WTC11 (cell line): ENCODE data around the gene TEX101. TPM values are rescaled to one million over a fixed set of nuclear protein-coding genes. Genes with fewer than 3 reads are reported as not detected.
"Not testable (repeated sequence)": the region's sequence is repeated elsewhere in the genome, so short reads cannot be mapped to it uniquely, and the experiment has no call there.

Experiments used
- ATAC-seq: fragments of 200-7000 bp; cut with Tn5 transposase; 2 replicates; pipeline ENCODE4 v1.10.0; 2021; ENCODE audit warnings: mild to moderate bottlenecking, moderate library complexity
- CTCF ChIA-PET: fragments of 300-600 bp; sonication (Branson Sonifier 250); formaldehyde crosslinking; loops from one replicate; lab custom pipeline; 2021; ENCODE audit warnings: antibody characterized with exemption; lab: Charles Lee
- POLR2A ChIA-PET: fragments of 350-600 bp; sonication (Branson Sonifier 250); formaldehyde crosslinking; loops from one replicate; lab custom pipeline; 2021; ENCODE audit warnings: antibody characterized with exemption; lab: Charles Lee
- DNase-seq: peaks from one replicate; pipeline ENCODE4 v3.0.0; 2021; ENCODE audit warnings: low spot score
- H3K27ac Mint-ChIP-seq: 2 replicates; pipeline ENCODE4 v1.8.0; 2021; ENCODE audit warnings: mixed read lengths
- H3K27me3 Mint-ChIP-seq: 2 replicates; pipeline ENCODE4 v1.8.0; 2021; ENCODE audit warnings: low read depth, mild to moderate bottlenecking, moderate library complexity, mixed read lengths
- H3K36me3 Mint-ChIP-seq: 2 replicates; pipeline ENCODE4 v1.8.0; 2021; ENCODE audit warnings: mixed read lengths
- H3K4me1 Mint-ChIP-seq: 2 replicates; pipeline ENCODE4 v1.8.0; 2022; ENCODE audit warnings: mixed read lengths
- H3K4me3 Mint-ChIP-seq: 2 replicates; pipeline ENCODE4 v1.8.0; 2021; ENCODE audit warnings: mild to moderate bottlenecking, moderate library complexity, mixed read lengths
- H3K9me3 Mint-ChIP-seq: 2 replicates; pipeline ENCODE4 v1.8.0; 2021; ENCODE audit warnings: mixed read lengths
- ATF6 ChIP-seq: sonication (generic); formaldehyde crosslinking; IDR thresholded peaks from 2 replicates; pipeline ENCODE4 v1.8.1; 2023; ENCODE audit warnings: mild to moderate bottlenecking, missing genetic modification reagents
- NFATC4 ChIP-seq: fragments of 250-450 bp; sonication (Bioruptor Pico); IDR thresholded peaks from 2 replicates; pipeline ENCODE4 v1.9.0; 2021; ENCODE audit warnings: mild to moderate bottlenecking
- NR1H2 ChIP-seq: sonication (generic); formaldehyde crosslinking; IDR thresholded peaks from 2 replicates; pipeline ENCODE4 v1.9.0; 2021; ENCODE audit warnings: mild to moderate bottlenecking, moderate library complexity, missing genetic modification reagents
- NR2C2 ChIP-seq: sonication (generic); formaldehyde crosslinking; IDR thresholded peaks from 2 replicates; pipeline ENCODE4 v1.8.0; 2022; ENCODE audit warnings: mild to moderate bottlenecking, missing genetic modification reagents
- OVOL2 ChIP-seq: fragments of 250-450 bp; sonication (Bioruptor Pico); IDR thresholded peaks from 2 replicates; pipeline ENCODE4 v1.9.0; 2021; ENCODE audit warnings: mild to moderate bottlenecking, borderline replicate concordance
- PRDM15 ChIP-seq: sonication (generic); formaldehyde crosslinking; IDR thresholded peaks from 2 replicates; pipeline ENCODE4 v1.8.0; 2022; ENCODE audit warnings: missing genetic modification reagents
- PRRX2 ChIP-seq: fragments of 250-450 bp; sonication (Bioruptor Pico); IDR thresholded peaks from 2 replicates; pipeline ENCODE4 v1.8.0; 2021; ENCODE audit warnings: mild to moderate bottlenecking
- SMAD4 ChIP-seq: sonication (generic); formaldehyde crosslinking; IDR thresholded peaks from 2 replicates; pipeline ENCODE4 v1.8.0; 2022; ENCODE audit warnings: mild to moderate bottlenecking, missing genetic modification reagents
- SP1 ChIP-seq: sonication (generic); formaldehyde crosslinking; conservative IDR thresholded peaks from 2 replicates; pipeline ENCODE4 v1.8.1; 2022; ENCODE audit warnings: missing genetic modification reagents
- TEAD4 ChIP-seq: sonication (generic); formaldehyde crosslinking; IDR thresholded peaks from 2 replicates; pipeline ENCODE4 v1.8.0; 2022; ENCODE audit warnings: mild to moderate bottlenecking, missing genetic modification reagents
- TP53 ChIP-seq: sonication (generic); formaldehyde crosslinking; IDR thresholded peaks from 2 replicates; pipeline ENCODE4 v1.8.1; 2023; ENCODE audit warnings: mild to moderate bottlenecking, missing genetic modification reagents
- ZBTB21 ChIP-seq: sonication (generic); formaldehyde crosslinking; IDR thresholded peaks from 2 replicates; pipeline ENCODE4 v1.8.1; 2023; ENCODE audit warnings: mild to moderate bottlenecking, missing genetic modification reagents, borderline replicate concordance
- ZMAT4 ChIP-seq: fragments of 250-450 bp; sonication (Bioruptor Pico); IDR thresholded peaks from 2 replicates; pipeline ENCODE4 v1.9.0; 2021; ENCODE audit warnings: mild to moderate bottlenecking
- ZNF317 ChIP-seq: sonication (generic); formaldehyde crosslinking; IDR thresholded peaks from 2 replicates; pipeline ENCODE4 v1.8.1; 2023; ENCODE audit warnings: low read depth, mild to moderate bottlenecking, moderate library complexity, missing genetic modification reagents, borderline replicate concordance
- ZNF416 ChIP-seq: fragments of 250-450 bp; sonication (Bioruptor Pico); IDR thresholded peaks from 2 replicates; pipeline ENCODE4 v1.9.0; 2021; ENCODE audit warnings: mild to moderate bottlenecking, inconsistent platforms
- ZNF512 ChIP-seq: sonication (generic); formaldehyde crosslinking; IDR thresholded peaks from 2 replicates; pipeline ENCODE4 v1.8.1; 2022; ENCODE audit warnings: missing genetic modification reagents, borderline replicate concordance
- ZSCAN18 ChIP-seq: fragments of 250-450 bp; sonication (Bioruptor Pico); IDR thresholded peaks from 2 replicates; pipeline ENCODE4 v2.1.2; 2022; ENCODE audit warnings: mild to moderate bottlenecking, moderate library complexity
- total RNA-seq: library from RNA; stranded (reverse); gene quantifications from 3 replicates; pipeline ENCODE4 v1.2.3, GENCODE V29; 2021
- TF ChIP-seq, protein P1 (sequence below): sonication (generic); formaldehyde crosslinking; IDR thresholded peaks from 2 replicates; pipeline ENCODE4 v1.8.1; 2023; ENCODE audit warnings: mild to moderate bottlenecking, missing genetic modification reagents
- TF ChIP-seq, protein P2 (sequence below): fragments of 200-600 bp; IDR thresholded peaks from 2 replicates; pipeline ENCODE4 v1.8.0; 2022; ENCODE audit warnings: antibody characterized with exemption

Gene TEX101
- total RNA-seq, 1 experiment from 2014 or later: not detected

DNA sequence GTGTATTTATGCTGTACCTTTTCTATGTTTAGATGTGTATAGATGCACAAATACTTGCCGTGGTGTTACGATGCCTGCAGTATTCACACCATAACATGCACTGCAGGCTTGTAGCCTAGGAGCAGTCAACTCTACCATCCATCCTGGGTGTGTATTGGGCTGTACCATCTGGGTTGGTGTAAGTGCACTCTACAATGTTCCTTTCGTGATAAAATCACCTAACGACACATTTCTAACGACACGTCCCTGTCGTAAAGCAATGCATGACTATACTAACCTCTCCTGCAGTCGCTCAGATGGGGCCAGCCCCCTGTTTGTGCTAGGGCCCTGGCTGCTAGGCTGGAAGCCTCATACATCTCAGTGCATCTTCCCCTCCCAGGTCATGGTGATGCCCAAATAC, 42.8 kb upstream of the TEX101 start (continued):
- TF ChIP-seq, protein P1, sequence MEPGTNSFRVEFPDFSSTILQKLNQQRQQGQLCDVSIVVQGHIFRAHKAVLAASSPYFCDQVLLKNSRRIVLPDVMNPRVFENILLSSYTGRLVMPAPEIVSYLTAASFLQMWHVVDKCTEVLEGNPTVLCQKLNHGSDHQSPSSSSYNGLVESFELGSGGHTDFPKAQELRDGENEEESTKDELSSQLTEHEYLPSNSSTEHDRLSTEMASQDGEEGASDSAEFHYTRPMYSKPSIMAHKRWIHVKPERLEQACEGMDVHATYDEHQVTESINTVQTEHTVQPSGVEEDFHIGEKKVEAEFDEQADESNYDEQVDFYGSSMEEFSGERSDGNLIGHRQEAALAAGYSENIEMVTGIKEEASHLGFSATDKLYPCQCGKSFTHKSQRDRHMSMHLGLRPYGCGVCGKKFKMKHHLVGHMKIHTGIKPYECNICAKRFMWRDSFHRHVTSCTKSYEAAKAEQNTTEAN (CRISPR knock-in tag): no peak
- TF ChIP-seq NR2C2 (CRISPR knock-in tag) (no peak), NR1H2 (CRISPR knock-in tag) (no peak), TP53 (CRISPR knock-in tag) (no peak), OVOL2 (CRISPR knock-in tag) (no peak)

- Mint-ChIP-seq H3K27ac (no peak overlapping the region), H3K36me3 (no peaks in the 10 kb centered on the region), H3K9me3 (no peaks in the 10 kb centered on the region), H3K4me3 (no peak overlapping the region), H3K27me3 (peaks cover 8% of the 10 kb centered on the region; the same call in 1 of the 2 replicates), H3K4me1 (peaks cover 19% of the 10 kb centered on the region)
- DNase-seq: no peak
- CTCF ChIA-PET: no interaction called here
- no peak for ATAC-seq
- POLR2A ChIA-PET: no interaction called here
- no peak for TF ChIP-seq ZNF512 (CRISPR knock-in tag)
These were observed 42.2 kb upstream of the TEX101 start for GRCh38 chr19:43372462-43372861.

DNA sequence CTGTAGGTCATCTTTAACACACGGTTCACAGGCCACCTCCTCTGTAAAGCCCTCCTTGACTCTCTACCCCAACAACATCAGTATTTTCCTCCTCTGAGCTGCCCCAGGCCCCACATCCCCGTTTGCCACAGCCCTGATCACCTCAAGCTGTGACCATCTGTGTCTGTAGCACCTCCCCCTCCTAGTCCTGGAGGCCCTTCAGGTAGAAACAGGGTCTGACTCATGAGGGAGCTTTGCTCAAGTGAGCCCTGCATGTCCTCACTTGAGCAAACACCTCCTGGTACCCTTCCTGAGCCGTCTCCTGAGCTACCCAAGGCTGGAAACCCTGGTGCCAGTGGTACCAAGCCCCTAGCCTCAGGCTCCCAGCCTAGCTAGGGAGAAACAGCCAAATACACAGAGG, 37.1 kb upstream of the TEX101 start:
- H3K36me3 Mint-ChIP-seq, CTCF ChIA-PET, H3K27ac Mint-ChIP-seq, POLR2A ChIA-PET, DNase-seq, H3K9me3 Mint-ChIP-seq, H3K27me3 Mint-ChIP-seq, H3K4me3 Mint-ChIP-seq: not testable (repeated sequence)
- peaks cover 27% of the 10 kb centered on the region for H3K4me1 Mint-ChIP-seq
- peak; percentile 71 for ATAC-seq

- H3K36me3 Mint-ChIP-seq: peaks cover under 1% of the 10 kb centered on the region; the same call in 1 of the 2 replicates
- no peak for ATAC-seq
- H3K4me3 Mint-ChIP-seq: no peak overlapping the region
- ChIA-PET POLR2A (no interaction called here), CTCF (interaction anchor here (1.2 to 1.3 kb wide), 2 partner anchors 46 to 139 kb away, joined by 3 to 5 read pairs; no protein-coding TSS in a partner anchor)
- peaks cover 22% of the 10 kb centered on the region for H3K4me1 Mint-ChIP-seq
- no peaks in the 10 kb centered on the region; the same call in 1 of the 2 replicates for H3K27me3 Mint-ChIP-seq
- no peak overlapping the region for H3K27ac Mint-ChIP-seq
- H3K9me3 Mint-ChIP-seq: peaks cover under 1% of the 10 kb centered on the region
- DNase-seq: no peak
- no peak for TF ChIP-seq ZNF317 (CRISPR knock-in tag)
- TF ChIP-seq TEAD4 (CRISPR knock-in tag): no peak
- no peak for TF ChIP-seq ZSCAN18
- no peak for TF ChIP-seq SMAD4
- TF ChIP-seq ZBTB21 (CRISPR knock-in tag): no peak
- TF ChIP-seq SP1: no peak
- TF ChIP-seq ZNF416 (CRISPR knock-in tag): no peak
- TF ChIP-seq ZMAT4: no peak
- TF ChIP-seq NFATC4 (CRISPR knock-in tag): no peak
- no peak for TF ChIP-seq ATF6 (CRISPR knock-in tag)
- no peak for TF ChIP-seq PRDM15
- TF ChIP-seq, protein P2, sequence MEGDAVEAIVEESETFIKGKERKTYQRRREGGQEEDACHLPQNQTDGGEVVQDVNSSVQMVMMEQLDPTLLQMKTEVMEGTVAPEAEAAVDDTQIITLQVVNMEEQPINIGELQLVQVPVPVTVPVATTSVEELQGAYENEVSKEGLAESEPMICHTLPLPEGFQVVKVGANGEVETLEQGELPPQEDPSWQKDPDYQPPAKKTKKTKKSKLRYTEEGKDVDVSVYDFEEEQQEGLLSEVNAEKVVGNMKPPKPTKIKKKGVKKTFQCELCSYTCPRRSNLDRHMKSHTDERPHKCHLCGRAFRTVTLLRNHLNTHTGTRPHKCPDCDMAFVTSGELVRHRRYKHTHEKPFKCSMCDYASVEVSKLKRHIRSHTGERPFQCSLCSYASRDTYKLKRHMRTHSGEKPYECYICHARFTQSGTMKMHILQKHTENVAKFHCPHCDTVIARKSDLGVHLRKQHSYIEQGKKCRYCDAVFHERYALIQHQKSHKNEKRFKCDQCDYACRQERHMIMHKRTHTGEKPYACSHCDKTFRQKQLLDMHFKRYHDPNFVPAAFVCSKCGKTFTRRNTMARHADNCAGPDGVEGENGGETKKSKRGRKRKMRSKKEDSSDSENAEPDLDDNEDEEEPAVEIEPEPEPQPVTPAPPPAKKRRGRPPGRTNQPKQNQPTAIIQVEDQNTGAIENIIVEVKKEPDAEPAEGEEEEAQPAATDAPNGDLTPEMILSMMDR: no peak
- TF ChIP-seq PRRX2 (CRISPR knock-in tag): no peak
These were observed 34.7 kb upstream of the TEX101 start for GRCh38 chr19:43380008-43380407.
